Measurements from ENCODE around the gene KMT2C.
"Not testable (repeated sequence)": the region's sequence is repeated elsewhere in the genome, so short reads cannot be mapped to it uniquely, and the experiment has no call there.

KMT2C gene

DNA sequence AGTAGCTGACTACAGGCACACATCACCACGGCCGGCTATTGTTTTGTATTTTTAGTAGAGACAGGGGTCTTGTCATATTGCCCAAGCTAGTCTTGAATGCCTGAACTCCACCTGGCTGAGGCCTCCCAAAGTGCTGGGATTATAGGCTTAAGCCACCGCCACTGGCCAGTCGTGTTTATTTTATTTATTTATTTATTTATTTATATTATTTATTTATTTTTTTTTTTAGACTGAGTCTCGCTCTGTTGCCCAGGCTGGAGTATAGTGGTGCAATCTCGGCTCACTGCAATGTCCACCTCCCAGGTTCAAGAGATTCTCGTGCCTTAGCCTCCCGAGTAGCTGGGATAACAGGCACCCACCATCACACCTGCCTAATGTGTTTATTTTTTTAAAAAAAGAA, 6.0 kb upstream of the KMT2C start:
- DNase-seq (ENCODE audit: low read depth), result not testable (repeated sequence)

DNA sequence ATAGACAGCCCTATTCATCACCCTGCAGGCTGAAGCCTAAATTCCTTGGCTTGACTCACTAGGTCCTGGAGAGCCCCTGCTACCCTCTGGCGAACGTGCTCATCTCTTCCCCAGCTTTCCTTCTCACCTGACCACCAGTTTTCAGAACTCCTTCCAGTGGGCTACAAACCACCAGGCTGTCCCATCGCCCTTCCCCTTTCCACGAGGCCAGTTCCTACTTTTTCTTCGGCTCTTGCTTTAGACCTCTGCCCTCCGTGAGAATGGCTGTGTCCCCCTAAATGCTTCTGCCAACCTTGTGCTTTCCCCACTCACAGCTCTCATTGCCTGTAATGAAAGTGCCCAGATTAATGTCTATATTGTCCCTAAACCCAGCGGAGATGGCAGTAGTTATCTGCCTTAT, 5.4 kb upstream of the KMT2C start:
- not testable (repeated sequence) for DNase-seq (ENCODE audit: low read depth)

DNA sequence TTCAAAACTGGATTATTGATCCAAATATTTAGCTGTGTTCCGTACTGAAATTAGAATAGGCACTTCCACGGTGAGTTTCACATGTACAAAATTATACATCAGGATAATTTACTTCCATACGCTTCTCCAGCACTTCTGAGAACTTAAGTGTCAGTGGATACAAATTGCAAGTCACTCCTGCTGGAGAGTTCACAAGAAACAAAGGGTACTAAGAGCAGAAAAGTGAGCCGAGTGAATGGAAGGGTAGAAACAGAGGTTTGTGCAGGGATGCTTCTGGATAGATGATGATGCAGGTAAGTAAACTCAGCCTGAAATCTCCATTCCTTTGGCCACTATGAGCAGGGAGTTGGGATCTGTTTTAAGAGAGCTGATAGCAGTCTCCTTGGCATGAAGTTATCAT, 2.2 kb upstream of the KMT2C start:
- not testable (repeated sequence) for DNase-seq (ENCODE audit: low read depth)

DNA sequence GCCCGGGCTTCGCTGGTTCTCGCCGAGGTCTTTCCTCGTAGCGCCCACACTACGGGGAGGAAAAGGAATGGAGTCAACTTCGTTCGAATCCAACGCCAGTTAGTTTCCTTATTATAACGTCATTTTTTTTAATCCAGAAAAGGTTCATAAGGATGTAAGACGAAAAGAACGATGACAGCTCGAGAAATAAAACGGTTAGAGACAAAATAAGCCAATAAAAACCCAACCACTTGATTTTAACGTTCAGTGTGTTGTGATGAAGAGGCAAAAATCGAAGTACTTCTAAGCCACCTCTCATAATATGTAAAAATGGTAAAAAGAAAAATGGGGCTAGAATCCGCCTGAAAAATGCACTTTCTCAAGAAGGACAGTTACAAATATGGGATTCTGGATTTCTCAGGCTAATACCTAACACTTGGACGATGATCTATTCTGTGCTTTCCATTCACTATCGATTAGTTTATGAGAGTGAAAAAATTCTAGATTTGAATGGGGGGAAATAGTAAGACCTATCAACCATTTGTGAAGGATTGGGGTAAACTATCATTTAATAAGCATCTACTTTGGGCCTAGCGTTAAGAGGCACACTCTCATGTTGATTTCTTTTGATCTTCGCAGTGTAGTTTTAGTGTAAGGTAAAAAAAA, 1.2 kb upstream of the KMT2C start:
- not testable (repeated sequence) for DNase-seq (ENCODE audit: low read depth)

DNA sequence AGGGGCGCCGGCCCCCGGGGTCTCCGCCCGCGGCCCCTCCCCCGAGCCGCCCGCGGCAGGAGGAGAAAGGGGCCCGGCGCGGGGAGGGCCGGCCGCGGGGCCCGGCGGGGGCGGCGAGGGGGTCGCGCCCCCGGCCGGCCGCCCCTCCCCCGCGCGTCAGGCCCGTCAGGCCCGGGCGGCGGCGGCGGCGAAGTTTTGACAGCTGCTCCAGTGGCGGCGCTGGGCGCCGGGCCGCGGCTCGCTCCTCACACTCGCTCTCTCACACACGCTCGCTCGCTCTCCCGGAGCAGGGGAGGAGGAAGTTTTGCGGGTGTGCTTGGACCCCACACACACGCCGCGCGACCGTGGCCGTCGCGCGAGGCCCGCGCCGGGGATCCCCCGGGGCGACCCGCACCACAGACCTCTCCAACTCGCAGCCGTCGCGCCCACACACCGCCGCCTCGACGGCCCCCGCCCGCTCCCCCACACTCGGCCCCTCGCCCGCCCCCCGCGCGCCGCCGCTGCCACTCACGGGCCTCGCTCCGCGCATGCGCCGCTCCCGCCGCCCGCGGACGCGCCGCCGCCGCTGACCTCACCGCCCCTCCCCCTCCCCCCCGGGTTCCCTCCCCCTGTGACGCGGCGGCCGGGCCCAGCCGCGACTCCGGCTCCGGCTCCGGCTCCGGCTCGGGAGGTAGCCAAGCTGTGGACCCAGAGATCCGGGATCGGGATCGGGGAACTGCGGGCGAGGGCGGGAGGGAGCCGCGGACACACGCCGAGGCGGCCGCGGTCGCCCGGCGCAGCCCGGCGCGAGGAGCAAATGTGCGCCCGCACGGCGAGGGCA, 518 bp upstream of the KMT2C start:
- DNase-seq (ENCODE audit: low read depth), result peak; percentile 79

DNA sequence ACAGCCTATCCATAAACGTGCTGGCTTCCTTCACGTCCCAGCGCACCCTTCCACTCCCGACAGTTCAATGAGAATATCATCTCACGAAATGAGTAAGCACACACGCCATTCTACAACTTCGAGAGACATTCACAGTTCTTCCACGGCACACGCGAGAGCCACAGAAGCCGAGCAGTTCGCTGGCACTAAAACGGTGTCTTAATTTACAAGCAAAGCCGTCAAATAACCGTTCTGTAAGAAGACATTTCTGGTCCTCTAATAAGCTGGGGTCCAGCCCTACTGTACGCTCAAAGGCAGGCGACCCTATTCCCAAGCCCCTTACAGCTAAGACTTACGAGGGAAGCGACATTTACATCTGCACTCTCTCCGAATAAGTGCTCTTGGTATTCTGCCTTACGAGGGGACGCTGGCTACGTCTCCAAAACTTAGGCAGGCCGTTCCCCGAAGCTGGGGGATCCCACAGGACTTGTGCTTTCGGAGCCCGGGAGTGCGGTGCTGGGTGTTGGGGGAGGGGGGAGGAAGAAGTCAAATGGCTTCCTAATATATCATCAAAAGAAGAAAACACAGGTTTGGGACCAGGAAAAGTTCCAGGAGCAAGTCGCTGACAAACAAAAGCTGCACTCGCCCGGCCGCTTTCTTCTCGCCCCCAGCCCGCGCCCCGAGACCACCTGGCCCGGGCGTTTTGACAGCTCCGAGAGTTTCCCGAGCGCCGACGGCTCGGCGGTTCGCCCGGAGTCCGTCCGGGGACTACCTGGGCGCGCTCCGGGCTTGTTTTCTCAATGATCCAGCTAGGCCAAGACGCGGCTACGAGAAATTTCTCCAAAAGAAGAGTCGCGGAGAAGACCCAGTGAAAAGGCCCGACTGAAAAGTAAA, 1.1 kb downstream of the KMT2C start:
- DNase-seq (ENCODE audit: low read depth), result peak; percentile 4

DNA sequence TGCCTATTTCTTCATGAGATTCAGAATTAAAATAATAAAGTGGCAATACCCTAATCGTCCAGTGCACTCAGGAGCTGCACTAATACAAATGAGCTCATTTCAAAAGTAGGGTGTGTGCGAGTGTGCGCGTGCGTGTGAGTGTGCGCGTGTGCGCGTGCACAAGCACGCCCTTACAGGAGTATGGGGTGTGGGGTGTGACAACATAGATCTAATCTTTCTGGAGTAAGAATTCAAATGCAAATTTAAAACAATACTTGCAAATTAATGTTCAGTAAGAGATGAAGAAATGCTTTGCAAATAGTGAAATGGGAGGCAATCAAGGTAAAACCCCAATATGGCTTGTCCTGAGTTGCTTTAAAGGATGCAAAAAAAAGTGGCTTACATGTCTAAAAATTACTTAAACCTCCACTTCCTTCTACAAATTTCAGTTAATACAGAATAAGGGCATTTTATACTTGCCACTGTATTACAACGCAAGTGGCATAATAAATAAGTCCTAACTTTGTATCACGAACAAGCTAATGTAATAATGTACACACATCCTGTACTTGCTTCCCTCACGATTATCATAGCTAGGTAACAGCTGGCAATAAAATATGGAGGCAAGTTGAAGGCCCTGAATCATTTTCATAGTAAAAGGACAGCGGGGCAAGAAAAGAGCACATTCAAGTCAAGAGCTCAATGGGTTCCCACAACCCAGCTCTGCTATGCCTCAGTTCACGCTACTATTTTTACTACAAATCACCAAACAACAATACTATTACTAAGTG, 1.9 kb downstream of the KMT2C start:
- DNase-seq (ENCODE audit: low read depth), result peak; percentile 32

DNA sequence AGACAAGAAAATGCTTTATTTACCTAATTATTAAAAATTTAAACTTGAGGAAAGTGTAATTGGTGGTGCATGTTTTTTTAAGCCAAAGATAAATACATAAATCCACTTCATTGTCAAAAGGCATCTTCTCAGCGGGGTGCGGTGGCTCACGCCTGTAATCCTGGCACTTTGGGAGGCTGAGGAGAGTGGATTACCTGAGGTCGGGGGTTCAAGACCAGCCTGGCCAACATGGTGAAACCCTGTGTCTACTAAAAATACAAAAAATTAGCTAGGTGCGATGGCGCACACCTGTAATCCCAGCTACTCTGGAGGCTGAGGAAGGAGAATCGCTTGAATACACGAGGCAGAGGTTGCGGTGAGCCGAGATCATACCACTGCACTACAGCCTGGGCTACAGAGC, 3.1 kb downstream of the KMT2C start:
- not testable (repeated sequence) for DNase-seq (ENCODE audit: low read depth)

DNA sequence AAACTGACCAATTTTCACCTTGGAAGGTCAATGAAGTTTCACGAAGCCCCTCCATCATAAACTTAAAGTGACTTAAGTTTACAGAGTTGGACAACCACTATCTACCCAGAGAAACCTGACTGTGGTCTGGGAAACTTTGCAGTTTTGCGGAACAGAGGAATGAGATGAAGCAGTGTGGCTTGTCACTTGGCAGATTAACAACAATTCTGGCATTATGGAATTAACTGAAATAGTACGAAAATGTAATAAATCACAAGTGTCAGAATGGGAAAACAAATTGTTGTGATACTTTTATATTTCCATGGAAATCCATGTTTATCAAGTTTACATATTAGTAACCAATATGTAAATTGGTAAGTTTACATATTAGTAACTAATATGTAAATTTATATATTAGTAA, 4.9 kb downstream of the KMT2C start:
- no peak for DNase-seq (ENCODE audit: low read depth)

DNA sequence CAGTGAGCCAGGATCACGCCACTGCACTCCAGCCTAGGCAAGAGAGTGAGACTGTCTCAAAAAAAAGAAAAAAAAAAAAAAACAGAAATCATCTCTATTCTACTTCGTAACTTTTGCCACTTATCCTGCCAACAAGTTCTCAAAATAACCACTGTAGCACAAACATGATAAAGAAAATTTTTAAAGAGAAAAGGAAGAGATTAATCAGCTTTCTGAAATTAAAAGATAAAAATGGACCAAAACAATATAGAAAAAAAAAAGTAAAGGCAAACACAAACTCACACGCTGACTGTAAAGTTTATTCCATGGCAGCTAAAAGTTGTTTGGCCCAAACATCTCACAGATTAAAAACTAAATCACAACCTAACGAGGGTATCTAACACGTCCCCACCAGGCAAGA, 5.7 kb downstream of the KMT2C start:
- DNase-seq (ENCODE audit: low read depth), result not testable (repeated sequence)

DNA sequence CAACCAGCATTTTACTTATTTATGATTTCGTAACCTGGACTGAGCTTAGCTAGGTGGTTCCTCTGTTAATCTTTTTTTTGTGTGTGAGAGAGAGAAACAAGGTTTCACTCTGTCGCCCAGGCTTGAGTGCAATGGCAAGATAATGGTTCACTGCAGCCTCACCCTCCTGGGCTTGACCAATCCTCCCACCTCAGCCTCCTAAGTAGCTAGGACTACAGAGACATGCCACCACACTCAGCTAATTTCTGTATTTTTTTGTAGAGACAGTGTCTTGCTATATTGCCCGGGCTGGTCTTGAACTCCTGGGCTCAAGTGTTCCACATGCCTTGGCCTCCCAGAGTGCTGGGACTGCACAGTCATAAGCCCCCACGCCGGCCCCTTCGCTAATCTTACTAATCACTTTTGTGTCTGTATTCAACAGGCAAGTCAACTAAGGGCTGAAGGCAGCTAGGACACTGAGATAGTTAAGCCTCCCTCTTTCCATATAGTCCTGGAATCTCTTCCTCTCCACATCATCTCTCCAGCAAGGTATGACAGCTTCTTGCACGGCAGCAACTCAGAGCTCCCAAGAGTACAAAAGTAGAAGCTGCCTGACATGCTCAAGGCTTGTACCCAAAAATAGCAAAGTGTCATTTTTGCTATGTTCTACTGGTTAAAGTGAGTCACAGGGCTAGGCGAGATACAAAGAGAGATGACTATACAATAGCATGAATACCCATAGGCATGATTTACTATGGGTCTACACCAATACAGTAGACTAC, 11.3 kb downstream of the KMT2C start:
- DNase-seq (ENCODE audit: low read depth), result no peak

DNA sequence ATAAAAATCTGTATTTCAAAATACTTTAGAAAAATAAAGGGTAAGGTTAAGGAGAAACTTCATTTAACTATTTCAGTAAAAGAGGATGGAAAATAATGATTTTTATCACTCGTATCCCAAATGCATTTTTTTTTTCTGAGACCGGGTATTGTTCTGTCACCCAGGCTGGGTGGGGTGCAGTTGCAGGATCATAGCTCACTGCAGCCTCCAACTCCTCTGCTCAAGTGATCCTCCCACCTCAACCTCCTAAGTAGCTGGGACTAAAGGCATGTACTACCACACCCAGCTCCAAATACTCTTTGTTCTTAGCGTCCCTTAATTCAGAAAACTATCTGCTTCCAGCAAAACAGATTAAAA, 11.8 kb downstream of the KMT2C start:
- DNase-seq (ENCODE audit: low read depth), result no peak

DNA sequence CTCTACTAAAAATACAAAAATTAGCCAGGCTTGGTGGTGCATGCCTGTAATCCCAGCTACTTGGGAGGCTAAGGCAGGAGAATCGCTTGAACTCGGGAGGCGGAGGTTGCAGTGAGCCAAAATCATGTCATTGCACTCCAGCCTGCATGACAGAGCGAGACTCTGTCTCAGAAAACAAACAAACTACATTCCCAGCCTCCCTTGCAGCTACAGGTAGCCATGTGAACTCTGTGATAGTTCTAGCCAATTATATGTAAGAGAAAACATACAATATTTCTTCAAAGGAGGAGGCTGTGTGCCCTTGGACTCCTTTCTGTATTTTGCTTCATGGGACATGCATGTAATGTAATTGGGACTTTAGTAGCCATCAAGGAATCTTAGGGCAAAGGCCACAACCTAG, 12.6 kb downstream of the KMT2C start:
- not testable (repeated sequence) for DNase-seq (ENCODE audit: low read depth)

DNA sequence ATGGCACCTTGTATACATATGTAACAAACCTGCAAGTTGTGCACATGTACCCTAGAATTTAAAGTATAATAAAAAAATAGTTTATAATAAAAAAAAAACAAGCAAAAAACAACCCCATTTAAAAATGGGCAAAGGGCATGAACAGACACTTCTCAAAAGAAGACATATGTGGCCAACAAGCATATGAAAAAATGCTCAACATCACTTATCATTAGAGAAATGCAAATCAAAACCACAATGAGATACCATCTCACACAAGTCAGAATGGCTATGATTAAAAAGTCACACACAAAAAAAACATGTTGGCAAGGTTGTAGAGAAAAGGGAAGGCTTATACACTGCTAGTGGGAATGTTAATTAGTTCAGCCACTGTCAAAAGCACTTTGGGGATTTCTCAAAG, 14.9 kb downstream of the KMT2C start:
- not testable (repeated sequence) for DNase-seq (ENCODE audit: low read depth)

DNA sequence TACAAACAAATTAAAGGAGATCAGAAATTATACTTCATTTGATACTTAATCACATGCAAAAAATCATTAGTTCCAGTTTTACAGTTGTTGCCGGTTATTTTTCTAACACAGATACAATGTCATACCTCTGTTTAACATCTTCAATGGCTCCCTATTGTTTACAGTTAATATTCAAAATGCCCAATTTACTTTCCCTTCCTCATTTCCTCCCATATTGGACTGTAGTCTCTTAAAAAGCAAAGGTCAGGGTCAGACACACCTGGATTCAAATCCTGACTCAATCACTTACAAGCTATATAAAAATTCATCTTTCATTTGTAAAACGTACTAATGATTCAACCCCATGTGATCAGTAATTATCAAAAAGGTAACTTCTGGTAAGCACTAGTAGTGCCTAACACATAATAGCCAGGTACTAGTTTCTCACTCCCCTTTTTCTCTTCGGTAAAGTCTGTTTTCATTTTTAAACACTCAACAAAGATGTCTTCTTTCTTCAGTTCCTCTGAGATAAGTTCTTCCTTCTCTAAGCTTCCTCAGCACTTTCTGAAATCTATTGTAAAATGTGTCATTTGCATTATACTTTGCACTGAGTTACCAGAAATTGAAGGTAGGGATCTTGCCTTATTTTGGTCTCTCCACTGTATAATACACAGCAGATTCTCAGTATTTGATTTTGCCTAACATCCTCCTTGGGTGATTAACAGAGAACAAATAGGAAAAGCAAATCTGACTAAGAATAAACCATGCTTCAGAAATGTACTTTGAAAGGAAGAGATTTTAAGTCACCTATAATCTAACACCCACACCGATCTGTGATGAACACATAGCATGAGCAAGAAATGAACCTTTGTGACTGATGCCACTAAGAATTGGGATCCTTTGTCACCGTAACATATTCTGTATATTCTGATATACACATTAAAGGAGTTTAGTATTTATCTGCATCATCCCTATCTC, 16.1 kb downstream of the KMT2C start:
- DNase-seq (ENCODE audit: low read depth), result no peak

DNA sequence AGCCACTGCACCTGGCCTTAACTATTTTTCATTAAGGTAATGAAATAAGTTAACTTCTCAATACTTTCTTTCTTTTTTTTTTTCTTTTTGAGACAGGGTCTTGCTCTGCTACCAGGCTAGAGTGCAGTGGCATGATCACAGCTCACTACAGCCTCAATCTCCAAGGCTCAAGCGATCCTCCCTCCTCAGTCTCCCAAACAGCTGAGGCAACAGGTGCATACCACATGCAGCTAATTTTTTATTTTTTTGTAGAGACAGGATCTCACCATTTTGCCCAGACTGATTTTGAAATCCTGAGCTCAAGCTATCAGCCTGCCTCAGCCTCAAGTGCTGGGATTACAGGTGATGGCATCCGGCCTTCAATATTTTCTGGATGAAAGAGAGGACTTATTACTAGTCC, 21.0 kb downstream of the KMT2C start:
- no peak for DNase-seq (ENCODE audit: low read depth)

DNA sequence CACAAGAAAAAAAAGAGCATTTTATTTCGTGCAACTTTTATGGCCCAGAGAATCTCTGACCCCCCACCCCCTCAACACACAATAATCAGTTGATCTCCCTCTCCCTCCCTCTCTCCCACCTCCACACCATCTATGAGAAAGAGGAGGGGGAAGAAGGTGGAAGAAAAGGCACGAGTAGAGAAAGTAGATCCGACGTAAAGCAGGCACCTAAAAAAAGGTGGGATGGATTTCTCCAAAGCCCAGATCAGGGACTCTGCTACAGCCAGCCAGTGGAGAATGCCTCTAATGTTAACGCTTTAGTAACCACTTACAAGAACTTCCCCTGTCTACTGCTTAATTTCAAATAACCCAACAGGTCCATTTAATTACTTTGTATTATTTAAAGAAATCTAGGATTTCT, 24.4 kb downstream of the KMT2C start:
- DNase-seq (ENCODE audit: low read depth), result no peak

DNA sequence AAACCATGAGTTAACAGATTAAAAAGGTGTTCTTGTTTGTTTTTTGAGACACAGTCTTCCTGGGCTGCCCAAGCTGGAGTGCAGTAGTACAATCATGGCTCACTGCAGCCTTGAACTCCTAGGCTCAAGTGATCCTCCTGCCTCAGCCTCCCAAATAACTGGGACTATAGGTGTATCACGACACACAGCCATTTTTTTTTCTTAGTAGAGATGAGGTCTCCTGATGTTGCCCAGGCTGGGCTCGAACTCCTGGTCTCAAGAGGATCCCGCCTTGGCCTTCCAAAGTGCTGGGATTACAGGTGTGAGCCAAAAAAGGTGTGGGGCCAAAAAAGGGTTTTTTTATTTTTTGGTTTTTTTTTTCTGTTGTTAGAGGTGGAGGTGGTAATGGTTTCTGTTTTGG, 29.3 kb downstream of the KMT2C start:
- no peak for DNase-seq (ENCODE audit: low read depth)

DNA sequence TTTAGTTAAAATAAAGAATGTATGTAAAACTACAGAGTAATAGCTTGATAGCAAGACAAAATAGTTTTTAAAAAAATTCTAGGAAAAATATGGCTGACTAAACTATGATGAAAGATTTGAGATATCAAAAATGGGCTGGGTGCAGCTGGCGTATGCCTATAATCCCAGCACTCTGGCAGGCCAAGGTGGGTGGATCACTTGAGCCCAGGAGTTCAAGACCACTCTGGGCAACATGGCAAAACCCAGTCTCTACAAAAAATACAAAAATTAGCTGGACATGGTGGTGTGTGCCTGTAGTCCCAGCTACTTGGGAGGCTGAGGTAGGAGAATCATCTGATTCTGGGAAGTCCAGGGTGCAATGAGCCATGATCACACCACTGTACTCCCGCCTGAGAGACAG, 29.8 kb downstream of the KMT2C start:
- not testable (repeated sequence) for DNase-seq (ENCODE audit: low read depth)

DNA sequence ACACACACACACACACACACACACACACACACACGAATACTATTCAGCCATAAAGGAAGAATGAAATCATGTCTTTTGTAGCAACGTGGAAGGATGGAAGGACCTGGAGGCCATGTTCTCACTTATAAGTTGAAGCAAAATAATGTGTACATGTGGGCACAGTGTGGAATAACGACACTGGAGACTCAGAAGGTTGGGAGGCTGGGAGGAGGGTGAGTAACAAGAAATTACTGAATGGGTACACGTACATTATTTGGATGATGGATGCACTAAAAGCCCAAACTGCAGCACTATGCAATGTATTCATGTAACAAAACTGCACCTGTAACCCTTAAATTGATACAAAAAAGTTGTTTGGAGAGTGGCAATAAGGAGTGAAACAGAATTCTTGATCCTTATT, 32.1 kb downstream of the KMT2C start:
- DNase-seq (ENCODE audit: low read depth), result no peak

All from stimulated activated CD8-positive, alpha-beta memory T cell treated with anti-CD3 and anti-CD28 coated beads, Interleukin-12 subunit alpha, Interleukin-12 subunit beta, amount 100 ng/mL, for 1 hour (primary cell).